HepG2 (cell line): ENCODE results near the gene ANKLE1. TPM values are rescaled to one million over a fixed set of nuclear protein-coding genes. Genes with fewer than 3 reads are reported as not detected.
A peak's percentile ranks its signal among the peaks of the same experiment; 100 is the strongest.

Experiments
- ARNT2 ChIP-seq: sonication (generic); formaldehyde crosslinking; IDR thresholded peaks from 2 replicates; pipeline ENCODE4 v1.8.0; 2022; ENCODE audit warnings: mild to moderate bottlenecking, low read depth, missing genetic modification reagents, moderate library complexity
- BCL6 ChIP-seq: IDR thresholded peaks from 2 replicates; pipeline ENCODE4 v1.6.1; 2016; ENCODE audit warnings: missing genetic modification reagents, missing compliant biosample characterization
- CAMTA2 ChIP-seq: sonication (generic); formaldehyde crosslinking; IDR thresholded peaks from 2 replicates; pipeline ENCODE4 v1.4.0; 2020; ENCODE audit warnings: mild to moderate bottlenecking, missing genetic modification reagents, borderline replicate concordance
- GPN1 ChIP-seq: sonication (generic); formaldehyde crosslinking; IDR thresholded peaks from 2 replicates; pipeline ENCODE4 v1.5.1; 2020; ENCODE audit warnings: missing genetic modification reagents, borderline replicate concordance
- HOXA9 ChIP-seq: sonication (generic); formaldehyde crosslinking; IDR thresholded peaks from 2 replicates; pipeline ENCODE4 v1.8.1; 2022; ENCODE audit warnings: missing genetic modification reagents, mild to moderate bottlenecking, moderate library complexity, borderline replicate concordance
- KLF11 ChIP-seq: IDR thresholded peaks from 2 replicates; pipeline ENCODE4 v1.6.1; 2016; ENCODE audit warnings: missing compliant biosample characterization
- NFYB ChIP-seq: sonication (generic); formaldehyde crosslinking; IDR thresholded peaks from 2 replicates; pipeline ENCODE4 v1.4.0; 2020; ENCODE audit warnings: missing genetic modification reagents
- NR2F1 ChIP-seq, 2 experiments: fragments of 450-650 bp in 1 of 2; formaldehyde crosslinking in 1 of 2; IDR thresholded peaks; 2 replicates each; pipeline versions ENCODE4 v1.5.0 to v1.6.1; 2016 to 2020; ENCODE audit warnings: mild to moderate bottlenecking in 1 of 2, missing compliant biosample characterization in 1 of 2, missing genetic modification reagents in 1 of 2, moderate library complexity in 1 of 2
- RAD51 ChIP-seq: fragments of 450-650 bp; IDR thresholded peaks from 2 replicates; pipeline ENCODE4 v1.6.1; 2016; ENCODE audit warnings: borderline replicate concordance
- SRSF9 ChIP-seq: fragments of 200-400 bp; formaldehyde crosslinking; IDR thresholded peaks from 2 replicates; pipeline ENCODE4 v1.6.1; 2018; ENCODE audit warnings: borderline replicate concordance, mild to moderate bottlenecking, low read depth, low read length; ENCODE audit not compliant: insufficient read depth, poor library complexity, severe bottlenecking
- SUZ12 ChIP-seq: fragments of 150-350 bp; IDR thresholded peaks from 2 replicates; pipeline ENCODE4 v1.6.1; 2014; ENCODE audit warnings: low read depth, low read length
- ZNF550 ChIP-seq: sonication (generic); formaldehyde crosslinking; IDR thresholded peaks from 2 replicates; pipeline ENCODE4 v1.4.0; 2020; ENCODE audit warnings: mild to moderate bottlenecking, missing genetic modification reagents, borderline replicate concordance
- ZNF780A ChIP-seq: sonication (generic); formaldehyde crosslinking; IDR thresholded peaks from 2 replicates; pipeline ENCODE4 v1.8.0; 2022; ENCODE audit warnings: mild to moderate bottlenecking, missing genetic modification reagents, moderate library complexity
- ZZZ3 ChIP-seq: sonication (generic); formaldehyde crosslinking; IDR thresholded peaks from 2 replicates; pipeline ENCODE4 v1.4.0; 2020; ENCODE audit warnings: missing genetic modification reagents, mild to moderate bottlenecking, borderline replicate concordance
- polyA plus RNA-seq, 8 experiments: library from polyadenylated mRNA; depleted of rRNA in 3 of 8; stranded (reverse) in 7 of 8; unstranded in 1 of 8; fragments of >200 nt; fragmentation: Illumina TruSeq in 4 of 8; extraction: Trizol in 4 of 8; gene quantifications; 2 replicates each; pipeline versions ENCODE4 v1.2.1 to v1.2.3, GENCODE V29; 2011 to 2016; ENCODE audit warnings: low read depth in 4 of 8, missing spikeins in 1 of 8, mixed read lengths in 1 of 8; ENCODE audit not compliant: insufficient read depth in 1 of 8
- total RNA-seq, 5 experiments: library from RNA; depleted of rRNA; stranded (reverse); fragments of >200 nt; fragmentation: Illumina TruSeq; extraction: Trizol; gene quantifications; 2 replicates each; pipeline ENCODE4 v1.2.3, GENCODE V29; 2016; ENCODE audit warnings: low read depth in 1 of 5
- TF ChIP-seq, protein P1 (sequence below): sonication (generic); formaldehyde crosslinking; IDR thresholded peaks from 2 replicates; pipeline ENCODE4 v1.9.0; 2021; ENCODE audit warnings: missing genetic modification reagents, borderline replicate concordance
- TF ChIP-seq, protein P2 (sequence below): sonication (generic); formaldehyde crosslinking; IDR thresholded peaks from 2 replicates; pipeline ENCODE4 v1.5.1; 2020; ENCODE audit warnings: missing genetic modification reagents, mild to moderate bottlenecking, borderline replicate concordance
- TF ChIP-seq, protein P3 (sequence below): sonication (generic); formaldehyde crosslinking; IDR thresholded peaks from 2 replicates; pipeline ENCODE4 v1.8.1; 2022; ENCODE audit warnings: low read depth, mild to moderate bottlenecking, missing genetic modification reagents

The ANKLE1 gene
- total and polyA plus RNA-seq, 2 of the 13 experiments (the other 11 are each of a cell fraction or from before 2014, with no cell fraction given), result 0.69 to 1.5 TPM

DNA sequence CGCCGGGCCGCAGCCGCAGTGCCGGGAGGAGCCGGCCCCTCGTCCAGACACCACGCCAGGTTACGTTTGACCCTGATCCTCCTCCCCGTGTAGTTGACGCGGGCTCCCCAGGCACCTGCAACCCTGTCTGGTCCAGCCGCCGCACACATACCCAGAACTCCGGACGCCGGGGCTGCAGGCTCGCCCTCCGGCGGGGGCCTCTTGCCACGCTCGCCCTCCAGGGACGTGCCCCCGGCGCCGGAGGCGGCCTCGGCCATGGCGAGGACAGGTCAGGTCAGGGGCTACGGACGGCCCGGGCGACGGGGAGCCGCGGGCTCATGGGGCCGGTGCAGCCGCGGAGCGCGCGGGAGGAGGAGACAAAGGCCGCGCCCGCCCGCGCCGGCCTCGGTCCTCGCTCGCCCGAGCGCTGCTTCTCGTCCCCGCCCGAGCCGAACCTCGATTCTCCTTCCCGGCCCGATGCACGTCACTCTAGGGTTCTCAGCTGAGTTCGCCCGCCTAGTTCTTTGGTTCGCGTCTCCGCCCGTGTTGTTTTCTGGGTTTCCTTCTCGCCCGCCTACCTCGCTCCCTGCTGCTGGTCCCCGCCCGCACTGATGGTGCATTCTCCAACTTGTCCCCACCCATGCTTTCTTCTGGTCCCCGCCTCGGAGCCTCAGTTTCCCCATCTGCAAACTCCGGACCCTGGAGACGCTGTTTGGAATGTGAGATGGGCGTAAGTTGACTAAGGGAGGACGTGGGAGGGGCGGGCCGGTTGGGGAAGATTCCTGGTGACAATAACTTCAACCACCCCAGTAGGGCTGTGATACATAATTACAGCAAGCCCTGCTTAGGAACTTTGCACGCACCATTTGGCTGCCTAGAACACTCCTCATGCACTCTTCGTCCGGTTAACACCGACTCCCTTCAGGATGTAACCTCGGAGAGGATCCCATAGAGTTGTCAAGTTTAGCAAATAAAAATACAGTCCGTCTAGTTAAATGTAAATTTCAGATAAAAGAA, 53.0 kb downstream of the ANKLE1 start, which contains the start of gene ANO8 (continued):
- no peak for TF ChIP-seq HOXA9 (CRISPR knock-in tag)
- peak; percentile 81; the same call in 1 of the 2 replicates for TF ChIP-seq ZNF550 (CRISPR knock-in tag)
- no peak for TF ChIP-seq GPN1 (CRISPR knock-in tag)
- no peak for TF ChIP-seq ZZZ3 (CRISPR knock-in tag)
- 0 out of 2 replicates have a peak, but pooled peaks have one; percentile 26 for TF ChIP-seq NFYB (CRISPR knock-in tag)
- peak; percentile 67; the same call in 1 of the 2 replicates for TF ChIP-seq CAMTA2 (CRISPR knock-in tag)
- no peak for TF ChIP-seq SUZ12
- 0 out of 4 replicates have a peak, but pooled peaks of 1 of the 2 experiments have one; percentile 20 for TF ChIP-seq NR2F1 (CRISPR knock-in tag; IDR thresholded peaks at IDR 0.05)
- TF ChIP-seq, protein P1, sequence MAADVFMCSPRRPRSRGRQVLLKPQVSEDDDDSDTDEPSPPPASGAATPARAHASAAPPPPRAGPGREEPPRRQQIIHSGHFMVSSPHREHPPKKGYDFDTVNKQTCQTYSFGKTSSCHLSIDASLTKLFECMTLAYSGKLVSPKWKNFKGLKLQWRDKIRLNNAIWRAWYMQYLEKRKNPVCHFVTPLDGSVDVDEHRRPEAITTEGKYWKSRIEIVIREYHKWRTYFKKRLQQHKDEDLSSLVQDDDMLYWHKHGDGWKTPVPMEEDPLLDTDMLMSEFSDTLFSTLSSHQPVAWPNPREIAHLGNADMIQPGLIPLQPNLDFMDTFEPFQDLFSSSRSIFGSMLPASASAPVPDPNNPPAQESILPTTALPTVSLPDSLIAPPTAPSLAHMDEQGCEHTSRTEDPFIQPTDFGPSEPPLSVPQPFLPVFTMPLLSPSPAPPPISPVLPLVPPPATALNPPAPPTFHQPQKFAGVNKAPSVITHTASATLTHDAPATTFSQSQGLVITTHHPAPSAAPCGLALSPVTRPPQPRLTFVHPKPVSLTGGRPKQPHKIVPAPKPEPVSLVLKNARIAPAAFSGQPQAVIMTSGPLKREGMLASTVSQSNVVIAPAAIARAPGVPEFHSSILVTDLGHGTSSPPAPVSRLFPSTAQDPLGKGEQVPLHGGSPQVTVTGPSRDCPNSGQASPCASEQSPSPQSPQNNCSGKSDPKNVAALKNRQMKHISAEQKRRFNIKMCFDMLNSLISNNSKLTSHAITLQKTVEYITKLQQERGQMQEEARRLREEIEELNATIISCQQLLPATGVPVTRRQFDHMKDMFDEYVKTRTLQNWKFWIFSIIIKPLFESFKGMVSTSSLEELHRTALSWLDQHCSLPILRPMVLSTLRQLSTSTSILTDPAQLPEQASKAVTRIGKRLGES (CRISPR knock-in tag), result no peak
- no peak for TF ChIP-seq RAD51
- TF ChIP-seq, protein P2, sequence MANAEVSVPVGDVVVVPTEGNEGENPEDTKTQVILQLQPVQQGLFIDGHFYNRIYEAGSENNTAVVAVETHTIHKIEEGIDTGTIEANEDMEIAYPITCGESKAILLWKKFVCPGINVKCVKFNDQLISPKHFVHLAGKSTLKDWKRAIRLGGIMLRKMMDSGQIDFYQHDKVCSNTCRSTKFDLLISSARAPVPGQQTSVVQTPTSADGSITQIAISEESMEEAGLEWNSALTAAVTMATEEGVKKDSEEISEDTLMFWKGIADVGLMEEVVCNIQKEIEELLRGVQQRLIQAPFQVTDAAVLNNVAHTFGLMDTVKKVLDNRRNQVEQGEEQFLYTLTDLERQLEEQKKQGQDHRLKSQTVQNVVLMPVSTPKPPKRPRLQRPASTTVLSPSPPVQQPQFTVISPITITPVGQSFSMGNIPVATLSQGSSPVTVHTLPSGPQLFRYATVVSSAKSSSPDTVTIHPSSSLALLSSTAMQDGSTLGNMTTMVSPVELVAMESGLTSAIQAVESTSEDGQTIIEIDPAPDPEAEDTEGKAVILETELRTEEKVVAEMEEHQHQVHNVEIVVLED, result peak; percentile 29; the same call in 1 of the 2 replicates
- TF ChIP-seq ZNF780A (CRISPR knock-in tag), result no peak
- TF ChIP-seq SRSF9, result no peak
- TF ChIP-seq ARNT2 (CRISPR knock-in tag), result peak; percentile 53; the same call in 1 of the 2 replicates
- TF ChIP-seq BCL6 (CRISPR knock-in tag), result peak; percentile 18; the same call in 1 of the 2 replicates
- TF ChIP-seq, protein P3, sequence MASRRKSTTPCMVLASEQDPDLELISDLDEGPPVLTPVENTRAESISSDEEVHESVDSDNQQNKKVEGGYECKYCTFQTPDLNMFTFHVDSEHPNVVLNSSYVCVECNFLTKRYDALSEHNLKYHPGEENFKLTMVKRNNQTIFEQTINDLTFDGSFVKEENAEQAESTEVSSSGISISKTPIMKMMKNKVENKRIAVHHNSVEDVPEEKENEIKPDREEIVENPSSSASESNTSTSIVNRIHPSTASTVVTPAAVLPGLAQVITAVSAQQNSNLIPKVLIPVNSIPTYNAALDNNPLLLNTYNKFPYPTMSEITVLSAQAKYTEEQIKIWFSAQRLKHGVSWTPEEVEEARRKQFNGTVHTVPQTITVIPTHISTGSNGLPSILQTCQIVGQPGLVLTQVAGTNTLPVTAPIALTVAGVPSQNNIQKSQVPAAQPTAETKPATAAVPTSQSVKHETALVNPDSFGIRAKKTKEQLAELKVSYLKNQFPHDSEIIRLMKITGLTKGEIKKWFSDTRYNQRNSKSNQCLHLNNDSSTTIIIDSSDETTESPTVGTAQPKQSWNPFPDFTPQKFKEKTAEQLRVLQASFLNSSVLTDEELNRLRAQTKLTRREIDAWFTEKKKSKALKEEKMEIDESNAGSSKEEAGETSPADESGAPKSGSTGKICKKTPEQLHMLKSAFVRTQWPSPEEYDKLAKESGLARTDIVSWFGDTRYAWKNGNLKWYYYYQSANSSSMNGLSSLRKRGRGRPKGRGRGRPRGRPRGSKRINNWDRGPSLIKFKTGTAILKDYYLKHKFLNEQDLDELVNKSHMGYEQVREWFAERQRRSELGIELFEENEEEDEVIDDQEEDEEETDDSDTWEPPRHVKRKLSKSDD (CRISPR knock-in tag), result peak; percentile 19; the same call in 1 of the 2 replicates
- TF ChIP-seq KLF11, result 0 out of 2 replicates have a peak, but pooled peaks have one; percentile 25
